ENCODE results near the gene OTULIN. TPM values are rescaled to one million over a fixed set of nuclear protein-coding genes. Genes with fewer than 3 reads are reported as not detected.

OTULIN gene
- total and polyA plus RNA-seq, 4 donors = 8.6 to 44.4 (median 12.1) TPM

DNA sequence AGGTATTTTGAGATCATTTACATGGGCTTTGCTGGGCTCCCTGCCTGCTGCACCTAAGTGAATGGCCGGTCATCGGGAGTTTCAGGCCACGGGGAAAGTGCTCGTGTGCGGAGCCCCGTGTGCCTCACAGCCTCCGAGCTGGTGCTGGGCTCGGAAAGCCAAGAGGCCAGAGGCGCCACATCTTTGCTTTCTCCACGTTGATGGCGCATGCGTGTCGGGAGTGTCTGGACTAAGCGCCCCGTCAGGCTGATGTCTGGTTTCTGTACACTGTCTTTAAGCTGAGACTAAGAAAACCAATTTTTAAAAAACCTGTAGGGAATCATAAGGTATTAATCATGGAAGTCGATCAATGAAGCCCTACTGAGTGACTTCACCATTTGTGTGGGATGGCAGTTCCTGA is 69.1 kb downstream of the OTULIN start:
- H3K4me3 ChIP-seq (ENCODE audit: low read depth in 1 of 3, low read length in 3 of 3) = no peak overlapping the region
- peaks cover 8 to 19% (median 11%) of the 10 kb centered on the region in 4 donors for H3K4me1 ChIP-seq (ENCODE audit: control insufficient read depth in 4 of 4, insufficient read depth in 4 of 4, low read length in 3 of 4)
- TF ChIP-seq SP1 (IDR thresholded peaks at IDR 0.05) = no peak
- H3K27ac ChIP-seq (ENCODE audit: low read depth in 1 of 2, low read length in 2 of 2) = no peak overlapping the region
- H3K9ac ChIP-seq (ENCODE audit: low read depth in 1 of 2, low read length in 2 of 2) = no peak overlapping the region
- WGBS = 98% methylated on average over 16 of the region's 16 CpGs
- no peaks in the 10 kb centered on the region for H3K9me3 ChIP-seq (ENCODE audit: control insufficient read depth in 4 of 4, low read length in 3 of 4)
- H3K36me3 ChIP-seq (ENCODE audit: control insufficient read depth in 4 of 4, insufficient read depth in 3 of 4, low read depth in 1 of 4, low read length in 3 of 4) = peaks cover 0 to 6% (median 3%) of the 10 kb centered on the region in 4 donors
- DNase-seq (ENCODE audit: low spot score) = no peak
- no peaks in the 10 kb centered on the region for H3K27me3 ChIP-seq (ENCODE audit: control insufficient read depth in 4 of 4, insufficient read depth in 4 of 4, low read length in 3 of 4)

DNA sequence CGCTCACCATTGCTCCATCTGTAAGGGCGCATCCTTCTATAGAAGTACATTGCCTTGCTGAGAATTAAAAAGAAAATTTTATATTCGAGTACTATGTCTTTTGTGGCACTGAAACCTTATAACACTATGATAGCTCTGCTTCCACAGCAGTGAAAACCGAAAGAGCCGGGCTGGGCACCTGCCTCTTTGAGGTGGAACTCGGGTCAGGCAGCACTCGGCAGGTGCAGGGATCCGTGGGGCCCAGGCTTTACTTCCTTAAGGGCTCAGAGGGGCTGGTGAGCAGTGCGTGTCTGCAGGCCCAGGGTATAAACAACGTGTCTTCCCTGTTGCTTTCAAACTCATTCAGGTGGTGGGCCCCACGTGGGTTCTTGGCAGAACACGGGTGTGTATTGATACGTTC is 69.9 kb downstream of the OTULIN start:
- 95% methylated on average over 13 of the region's 13 CpGs for WGBS
- H3K36me3 ChIP-seq (ENCODE audit: control insufficient read depth in 4 of 4, insufficient read depth in 3 of 4, low read depth in 1 of 4, low read length in 3 of 4) = peaks cover 0 to 6% (median 4%) of the 10 kb centered on the region in 4 donors

More for the DNA sequence above, 69.9 kb downstream of the OTULIN start:
- TF ChIP-seq, protein P1, sequence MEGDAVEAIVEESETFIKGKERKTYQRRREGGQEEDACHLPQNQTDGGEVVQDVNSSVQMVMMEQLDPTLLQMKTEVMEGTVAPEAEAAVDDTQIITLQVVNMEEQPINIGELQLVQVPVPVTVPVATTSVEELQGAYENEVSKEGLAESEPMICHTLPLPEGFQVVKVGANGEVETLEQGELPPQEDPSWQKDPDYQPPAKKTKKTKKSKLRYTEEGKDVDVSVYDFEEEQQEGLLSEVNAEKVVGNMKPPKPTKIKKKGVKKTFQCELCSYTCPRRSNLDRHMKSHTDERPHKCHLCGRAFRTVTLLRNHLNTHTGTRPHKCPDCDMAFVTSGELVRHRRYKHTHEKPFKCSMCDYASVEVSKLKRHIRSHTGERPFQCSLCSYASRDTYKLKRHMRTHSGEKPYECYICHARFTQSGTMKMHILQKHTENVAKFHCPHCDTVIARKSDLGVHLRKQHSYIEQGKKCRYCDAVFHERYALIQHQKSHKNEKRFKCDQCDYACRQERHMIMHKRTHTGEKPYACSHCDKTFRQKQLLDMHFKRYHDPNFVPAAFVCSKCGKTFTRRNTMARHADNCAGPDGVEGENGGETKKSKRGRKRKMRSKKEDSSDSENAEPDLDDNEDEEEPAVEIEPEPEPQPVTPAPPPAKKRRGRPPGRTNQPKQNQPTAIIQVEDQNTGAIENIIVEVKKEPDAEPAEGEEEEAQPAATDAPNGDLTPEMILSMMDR (IDR thresholded peaks at IDR 0.05; ENCODE audit: low read depth, low read length, missing input control) = no peak
- TF ChIP-seq SP1 (IDR thresholded peaks at IDR 0.05) (no peak), HNF4G (IDR thresholded peaks at IDR 0.05) (no peak), FOXA1 (IDR thresholded peaks at IDR 0.05) (no peak), TAF1 (conservative IDR thresholded peaks at IDR 0.05) (no peak), NR2F2 (IDR thresholded peaks at IDR 0.05) (no peak), FOXA2 (IDR thresholded peaks at IDR 0.05) (no peak), JUND (IDR thresholded peaks at IDR 0.05) (no peak), RXRA (IDR thresholded peaks at IDR 0.05) (no peak), RAD21 (IDR thresholded peaks at IDR 0.05) (no peak), EGR1 (IDR thresholded peaks at IDR 0.05; ENCODE audit: low read depth in 2 of 2) (no peak), GABPA (IDR thresholded peaks at IDR 0.05 in 1 of 2, conservative IDR thresholded peaks at IDR 0.05 in 1 of 2) (no peak), HNF4A (conservative IDR thresholded peaks at IDR 0.05) (no peak), YY1 (IDR thresholded peaks at IDR 0.05) (no peak)
- TF ChIP-seq, protein P2, sequence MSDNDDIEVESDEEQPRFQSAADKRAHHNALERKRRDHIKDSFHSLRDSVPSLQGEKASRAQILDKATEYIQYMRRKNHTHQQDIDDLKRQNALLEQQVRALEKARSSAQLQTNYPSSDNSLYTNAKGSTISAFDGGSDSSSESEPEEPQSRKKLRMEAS (IDR thresholded peaks at IDR 0.05) = no peak
- TF ChIP-seq, protein P3, sequence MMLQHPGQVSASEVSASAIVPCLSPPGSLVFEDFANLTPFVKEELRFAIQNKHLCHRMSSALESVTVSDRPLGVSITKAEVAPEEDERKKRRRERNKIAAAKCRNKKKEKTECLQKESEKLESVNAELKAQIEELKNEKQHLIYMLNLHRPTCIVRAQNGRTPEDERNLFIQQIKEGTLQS (IDR thresholded peaks at IDR 0.05) = no peak
- TF ChIP-seq, protein P4, sequence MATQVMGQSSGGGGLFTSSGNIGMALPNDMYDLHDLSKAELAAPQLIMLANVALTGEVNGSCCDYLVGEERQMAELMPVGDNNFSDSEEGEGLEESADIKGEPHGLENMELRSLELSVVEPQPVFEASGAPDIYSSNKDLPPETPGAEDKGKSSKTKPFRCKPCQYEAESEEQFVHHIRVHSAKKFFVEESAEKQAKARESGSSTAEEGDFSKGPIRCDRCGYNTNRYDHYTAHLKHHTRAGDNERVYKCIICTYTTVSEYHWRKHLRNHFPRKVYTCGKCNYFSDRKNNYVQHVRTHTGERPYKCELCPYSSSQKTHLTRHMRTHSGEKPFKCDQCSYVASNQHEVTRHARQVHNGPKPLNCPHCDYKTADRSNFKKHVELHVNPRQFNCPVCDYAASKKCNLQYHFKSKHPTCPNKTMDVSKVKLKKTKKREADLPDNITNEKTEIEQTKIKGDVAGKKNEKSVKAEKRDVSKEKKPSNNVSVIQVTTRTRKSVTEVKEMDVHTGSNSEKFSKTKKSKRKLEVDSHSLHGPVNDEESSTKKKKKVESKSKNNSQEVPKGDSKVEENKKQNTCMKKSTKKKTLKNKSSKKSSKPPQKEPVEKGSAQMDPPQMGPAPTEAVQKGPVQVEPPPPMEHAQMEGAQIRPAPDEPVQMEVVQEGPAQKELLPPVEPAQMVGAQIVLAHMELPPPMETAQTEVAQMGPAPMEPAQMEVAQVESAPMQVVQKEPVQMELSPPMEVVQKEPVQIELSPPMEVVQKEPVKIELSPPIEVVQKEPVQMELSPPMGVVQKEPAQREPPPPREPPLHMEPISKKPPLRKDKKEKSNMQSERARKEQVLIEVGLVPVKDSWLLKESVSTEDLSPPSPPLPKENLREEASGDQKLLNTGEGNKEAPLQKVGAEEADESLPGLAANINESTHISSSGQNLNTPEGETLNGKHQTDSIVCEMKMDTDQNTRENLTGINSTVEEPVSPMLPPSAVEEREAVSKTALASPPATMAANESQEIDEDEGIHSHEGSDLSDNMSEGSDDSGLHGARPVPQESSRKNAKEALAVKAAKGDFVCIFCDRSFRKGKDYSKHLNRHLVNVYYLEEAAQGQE (IDR thresholded peaks at IDR 0.05) = no peak
- TF ChIP-seq, protein P5, sequence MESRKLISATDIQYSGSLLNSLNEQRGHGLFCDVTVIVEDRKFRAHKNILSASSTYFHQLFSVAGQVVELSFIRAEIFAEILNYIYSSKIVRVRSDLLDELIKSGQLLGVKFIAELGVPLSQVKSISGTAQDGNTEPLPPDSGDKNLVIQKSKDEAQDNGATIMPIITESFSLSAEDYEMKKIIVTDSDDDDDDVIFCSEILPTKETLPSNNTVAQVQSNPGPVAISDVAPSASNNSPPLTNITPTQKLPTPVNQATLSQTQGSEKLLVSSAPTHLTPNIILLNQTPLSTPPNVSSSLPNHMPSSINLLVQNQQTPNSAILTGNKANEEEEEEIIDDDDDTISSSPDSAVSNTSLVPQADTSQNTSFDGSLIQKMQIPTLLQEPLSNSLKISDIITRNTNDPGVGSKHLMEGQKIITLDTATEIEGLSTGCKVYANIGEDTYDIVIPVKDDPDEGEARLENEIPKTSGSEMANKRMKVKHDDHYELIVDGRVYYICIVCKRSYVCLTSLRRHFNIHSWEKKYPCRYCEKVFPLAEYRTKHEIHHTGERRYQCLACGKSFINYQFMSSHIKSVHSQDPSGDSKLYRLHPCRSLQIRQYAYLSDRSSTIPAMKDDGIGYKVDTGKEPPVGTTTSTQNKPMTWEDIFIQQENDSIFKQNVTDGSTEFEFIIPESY (IDR thresholded peaks at IDR 0.05) = no peak
- DNase-seq (ENCODE audit: low spot score) = no peak
- no peak overlapping the region for H3K4me3 ChIP-seq (ENCODE audit: low read depth in 1 of 3, low read length in 3 of 3)
- no peaks in the 10 kb centered on the region for H3K9me3 ChIP-seq (ENCODE audit: control insufficient read depth in 4 of 4, low read length in 3 of 4)
- no peak overlapping the region for H3K27ac ChIP-seq (ENCODE audit: low read depth in 1 of 2, low read length in 2 of 2)
- H3K4me1 ChIP-seq (ENCODE audit: control insufficient read depth in 4 of 4, insufficient read depth in 4 of 4, low read length in 3 of 4) = peaks cover 4 to 15% (median 9%) of the 10 kb centered on the region in 4 donors
- no peaks in the 10 kb centered on the region for H3K27me3 ChIP-seq (ENCODE audit: control insufficient read depth in 4 of 4, insufficient read depth in 4 of 4, low read length in 3 of 4)
- no peak overlapping the region for H3K9ac ChIP-seq (ENCODE audit: low read depth in 1 of 2, low read length in 2 of 2)

Data from liver (tissue), 9 donors.